ENCODE results near the gene NADSYN1.

GRCh38 chr11:71499125-71499524 is 46.1 kb downstream of the NADSYN1 start:
- no peak for TF ChIP-seq CTCF (IDR thresholded peaks at IDR 0.05; ENCODE audit: insufficient read depth, low read depth, low read length)
- TF ChIP-seq EZH2 (IDR thresholded peaks at IDR 0.05; ENCODE audit: insufficient read depth, low read length), result no peak

Measured in astrocyte (in vitro differentiated cells and primary cell).